ES-I3 (cell line): Measurements from ENCODE around the gene TBX19.
"Not testable (repeated sequence)": the region's sequence is repeated elsewhere in the genome, so short reads cannot be mapped to it uniquely, and the experiment has no call there.

Source experiments
- H3K36me3 ChIP-seq: 2 replicates; pipeline ENCODE4 v1.6.1; 2013; ENCODE audit warnings: mild to moderate bottlenecking, low read length, control low read depth, moderate library complexity; ENCODE audit not compliant: insufficient read depth
- H3K4me1 ChIP-seq: 2 replicates; pipeline ENCODE4 v1.6.1; 2013; ENCODE audit warnings: mild to moderate bottlenecking, control low read depth, low read length; ENCODE audit not compliant: insufficient read depth
- H3K9ac ChIP-seq: 2 replicates; pipeline ENCODE4 v1.6.1; 2013; ENCODE audit warnings: low read depth, mild to moderate bottlenecking, low read length, moderate library complexity
- H3K9me3 ChIP-seq: 2 replicates; pipeline ENCODE4 v1.6.1; 2013; ENCODE audit warnings: mild to moderate bottlenecking, low read length, moderate library complexity; ENCODE audit not compliant: control insufficient read depth, insufficient read depth

The TBX19 gene

GRCh38 chr1:168343566-168343965, 62.9 kb downstream of the TBX19 start:
- H3K4me1 ChIP-seq: no peaks in the 10 kb centered on the region
- H3K9me3 ChIP-seq: 0 out of 2 replicates have a peak, but pooled peaks cover 4% of the 10 kb centered on the region
- no peaks in the 10 kb centered on the region for H3K36me3 ChIP-seq
- H3K9ac ChIP-seq: no peak overlapping the region

- Histone ChIP-seq H3K9me3 (0 out of 2 replicates have a peak, but pooled peaks cover 2% of the 10 kb centered on the region), H3K9ac (no peak overlapping the region), H3K36me3 (no peaks in the 10 kb centered on the region), H3K4me1 (no peaks in the 10 kb centered on the region)
Measured at GRCh38 chr1:168344517-168344916, 63.8 kb downstream of the TBX19 start.

GRCh38 chr1:168345939-168346338, 65.3 kb downstream of the TBX19 start:
- Histone ChIP-seq H3K9ac (no peak overlapping the region), H3K4me1 (no peaks in the 10 kb centered on the region), H3K9me3 (0 out of 2 replicates have a peak, but pooled peaks cover 2% of the 10 kb centered on the region)

GRCh38 chr1:168347630-168348029, 67.0 kb downstream of the TBX19 start:
- no peak overlapping the region for H3K9ac ChIP-seq
- no peaks in the 10 kb centered on the region for H3K36me3 ChIP-seq
- H3K4me1 ChIP-seq: no peaks in the 10 kb centered on the region
- no peaks in the 10 kb centered on the region for H3K9me3 ChIP-seq

More at GRCh38 chr1:168345939-168346338, 65.3 kb downstream of the TBX19 start:
- H3K36me3 ChIP-seq: no peaks in the 10 kb centered on the region

- no peaks in the 10 kb centered on the region for H3K9me3 ChIP-seq
- no peaks in the 10 kb centered on the region for H3K4me1 ChIP-seq
- no peak overlapping the region for H3K9ac ChIP-seq
- H3K36me3 ChIP-seq: no peaks in the 10 kb centered on the region
Measured at GRCh38 chr1:168348146-168348709, 67.6 kb downstream of the TBX19 start.

GRCh38 chr1:168354335-168355269, 73.9 kb downstream of the TBX19 start:
- peak overlapping the region; percentile 59 for H3K9ac ChIP-seq
- not testable (repeated sequence) for H3K4me1 ChIP-seq, H3K36me3 ChIP-seq, H3K9me3 ChIP-seq

GRCh38 chr1:168360151-168361021, 79.7 kb downstream of the TBX19 start:
- no peaks in the 10 kb centered on the region for H3K4me1 ChIP-seq
- no peaks in the 10 kb centered on the region for H3K9me3 ChIP-seq
- no peak overlapping the region for H3K9ac ChIP-seq
- no peaks in the 10 kb centered on the region for H3K36me3 ChIP-seq

GRCh38 chr1:168361252-168361651, 80.6 kb downstream of the TBX19 start:
- Histone ChIP-seq H3K9me3 (no peaks in the 10 kb centered on the region), H3K4me1 (no peaks in the 10 kb centered on the region), H3K9ac (no peak overlapping the region), H3K36me3 (no peaks in the 10 kb centered on the region)

GRCh38 chr1:168362991-168363390, 82.3 kb downstream of the TBX19 start:
- Histone ChIP-seq H3K36me3 (no peaks in the 10 kb centered on the region), H3K9me3 (no peaks in the 10 kb centered on the region), H3K4me1 (no peaks in the 10 kb centered on the region), H3K9ac (no peak overlapping the region)
